Choroid plexus epithelial cell (primary cell): ENCODE data around the gene RFT1.

Experiments
- DNase-seq: peaks from one replicate; pipeline ENCODE4 v3.0.0-alpha.2; 2010; ENCODE audit warnings: low read depth
- H3K4me3 ChIP-seq: 2 replicates; pipeline ENCODE4 v1.5.1; 2011; ENCODE audit warnings: low read depth, mild to moderate bottlenecking, control low read depth, low read length, moderate library complexity
- TF ChIP-seq, protein P1 (sequence below): conservative IDR thresholded peaks from 2 replicates; pipeline ENCODE4 v1.5.1; 2011; ENCODE audit warnings: low read depth, mild to moderate bottlenecking, control low read depth, inconsistent platforms, low read length, moderate library complexity

The RFT1 gene

DNA sequence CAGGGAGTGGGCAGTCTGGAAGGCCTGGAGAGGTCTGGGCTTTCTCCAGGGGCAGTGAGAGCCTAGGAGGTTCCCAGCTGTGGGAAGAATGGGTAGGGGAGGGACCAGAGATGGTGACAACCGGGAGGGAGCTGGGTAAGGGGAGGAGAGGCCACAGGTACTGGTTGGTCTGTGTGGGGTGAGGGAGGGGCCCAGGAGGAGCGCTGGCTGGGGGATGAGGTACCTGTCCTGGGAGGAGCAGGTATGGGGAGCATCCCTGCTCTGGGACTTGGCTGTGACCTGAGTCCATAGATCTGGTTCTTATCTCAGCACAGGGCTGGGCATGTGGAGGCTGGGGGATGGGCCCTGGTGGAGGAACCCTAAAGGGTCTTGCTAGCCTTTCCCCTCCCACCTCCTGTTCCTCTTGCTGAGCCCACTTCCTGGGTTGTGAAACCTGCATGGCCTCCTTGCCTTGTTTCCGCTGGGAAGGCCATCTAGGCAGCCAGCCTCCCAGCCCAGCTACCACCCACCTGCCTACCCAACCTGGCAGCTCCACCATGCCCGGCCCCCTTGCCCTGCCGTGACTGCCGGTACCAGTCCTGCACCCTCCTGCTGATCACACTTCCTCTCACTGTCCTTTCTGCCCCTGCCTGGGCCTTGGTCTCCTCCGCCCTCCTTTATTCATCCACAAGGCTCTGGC is 41.7 kb upstream of the RFT1 start:
- DNase-seq = no peak
- H3K4me3 ChIP-seq = no peak overlapping the region
- TF ChIP-seq, protein P1, sequence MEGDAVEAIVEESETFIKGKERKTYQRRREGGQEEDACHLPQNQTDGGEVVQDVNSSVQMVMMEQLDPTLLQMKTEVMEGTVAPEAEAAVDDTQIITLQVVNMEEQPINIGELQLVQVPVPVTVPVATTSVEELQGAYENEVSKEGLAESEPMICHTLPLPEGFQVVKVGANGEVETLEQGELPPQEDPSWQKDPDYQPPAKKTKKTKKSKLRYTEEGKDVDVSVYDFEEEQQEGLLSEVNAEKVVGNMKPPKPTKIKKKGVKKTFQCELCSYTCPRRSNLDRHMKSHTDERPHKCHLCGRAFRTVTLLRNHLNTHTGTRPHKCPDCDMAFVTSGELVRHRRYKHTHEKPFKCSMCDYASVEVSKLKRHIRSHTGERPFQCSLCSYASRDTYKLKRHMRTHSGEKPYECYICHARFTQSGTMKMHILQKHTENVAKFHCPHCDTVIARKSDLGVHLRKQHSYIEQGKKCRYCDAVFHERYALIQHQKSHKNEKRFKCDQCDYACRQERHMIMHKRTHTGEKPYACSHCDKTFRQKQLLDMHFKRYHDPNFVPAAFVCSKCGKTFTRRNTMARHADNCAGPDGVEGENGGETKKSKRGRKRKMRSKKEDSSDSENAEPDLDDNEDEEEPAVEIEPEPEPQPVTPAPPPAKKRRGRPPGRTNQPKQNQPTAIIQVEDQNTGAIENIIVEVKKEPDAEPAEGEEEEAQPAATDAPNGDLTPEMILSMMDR = no peak

DNA sequence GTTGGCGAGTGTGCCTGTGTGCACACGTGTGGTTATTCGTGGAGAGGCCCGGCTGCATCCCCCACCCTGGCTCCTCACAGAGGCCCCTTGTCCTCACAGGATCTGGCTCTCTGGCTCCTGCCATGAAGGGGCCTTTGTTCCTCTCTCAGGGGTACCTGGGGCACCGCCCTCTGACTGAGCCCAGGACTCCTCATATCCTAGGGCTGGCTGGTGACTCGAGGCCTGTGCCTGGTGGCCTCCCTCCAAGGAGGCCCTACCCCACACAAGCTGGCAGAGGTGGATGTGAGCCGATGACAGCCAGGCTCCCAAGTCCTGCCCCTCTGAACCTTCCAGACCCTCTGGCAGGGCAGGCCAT is 40.8 kb upstream of the RFT1 start:
- TF ChIP-seq, protein P1 = no peak
- no peak for DNase-seq
- H3K4me3 ChIP-seq = no peak overlapping the region

DNA sequence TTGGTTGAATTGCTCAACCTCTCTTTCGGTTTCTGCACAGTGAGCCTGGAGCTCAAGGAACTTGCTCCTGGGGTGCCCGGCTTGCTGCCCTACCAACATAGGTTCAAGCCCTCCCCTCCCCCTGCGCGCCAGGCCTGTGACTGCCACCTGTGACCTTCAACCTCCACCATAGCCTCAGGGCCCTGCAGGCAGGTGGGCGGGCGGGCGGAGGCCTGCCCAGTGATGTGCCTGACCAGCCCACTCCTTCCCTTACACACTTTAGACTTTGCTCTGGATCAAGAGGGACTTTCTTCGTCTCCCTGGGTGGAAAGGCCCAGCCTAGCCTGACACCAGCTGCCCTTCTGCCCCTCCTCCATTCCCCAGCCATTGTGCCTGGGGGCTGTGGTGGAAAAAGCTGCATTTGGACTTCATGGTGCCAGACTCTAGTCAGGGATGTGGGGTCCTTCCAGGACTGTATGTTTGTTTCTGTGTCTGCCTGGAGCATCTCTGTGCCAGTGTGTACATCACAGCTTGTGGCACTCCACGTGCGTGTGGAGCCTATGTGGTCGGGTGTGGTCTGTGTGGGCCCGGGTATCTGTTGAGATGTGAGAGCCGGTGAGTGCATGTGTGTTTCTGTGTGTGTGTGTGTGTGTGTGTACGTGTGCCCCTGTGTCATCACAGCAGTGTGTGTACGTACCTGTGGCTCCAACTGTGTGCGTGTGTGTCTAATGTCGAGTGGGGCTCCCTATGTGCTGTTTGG is 40.3 kb upstream of the RFT1 start:
- H3K4me3 ChIP-seq = no peak overlapping the region
- TF ChIP-seq, protein P1 = no peak
- peak; percentile 31 for DNase-seq

DNA sequence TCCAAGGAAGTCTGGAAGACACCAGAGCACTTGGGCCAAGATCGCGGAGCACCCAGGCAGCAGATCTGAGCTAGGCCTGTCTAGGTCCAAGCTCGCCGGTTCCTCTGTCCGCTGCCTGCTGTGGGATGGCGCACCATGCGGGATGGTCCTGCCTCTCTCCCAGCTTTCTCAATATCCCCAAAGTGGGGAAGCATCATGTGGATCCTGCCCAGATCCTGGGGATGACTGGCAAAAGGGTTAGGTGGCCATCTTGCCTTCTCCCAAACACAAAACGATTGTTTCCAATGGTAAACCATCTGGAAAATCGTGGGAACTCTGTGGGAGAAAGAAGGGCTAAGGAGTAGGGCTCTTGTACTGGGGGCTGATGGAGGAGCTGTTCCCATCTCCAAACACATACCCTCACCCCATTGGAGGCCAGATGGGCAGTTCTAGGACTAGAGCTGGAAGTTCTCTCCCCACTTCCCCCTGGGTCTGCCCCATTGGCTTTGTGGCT is 39.6 kb upstream of the RFT1 start:
- H3K4me3 ChIP-seq = no peak overlapping the region
- DNase-seq = no peak
- TF ChIP-seq, protein P1 = no peak

DNA sequence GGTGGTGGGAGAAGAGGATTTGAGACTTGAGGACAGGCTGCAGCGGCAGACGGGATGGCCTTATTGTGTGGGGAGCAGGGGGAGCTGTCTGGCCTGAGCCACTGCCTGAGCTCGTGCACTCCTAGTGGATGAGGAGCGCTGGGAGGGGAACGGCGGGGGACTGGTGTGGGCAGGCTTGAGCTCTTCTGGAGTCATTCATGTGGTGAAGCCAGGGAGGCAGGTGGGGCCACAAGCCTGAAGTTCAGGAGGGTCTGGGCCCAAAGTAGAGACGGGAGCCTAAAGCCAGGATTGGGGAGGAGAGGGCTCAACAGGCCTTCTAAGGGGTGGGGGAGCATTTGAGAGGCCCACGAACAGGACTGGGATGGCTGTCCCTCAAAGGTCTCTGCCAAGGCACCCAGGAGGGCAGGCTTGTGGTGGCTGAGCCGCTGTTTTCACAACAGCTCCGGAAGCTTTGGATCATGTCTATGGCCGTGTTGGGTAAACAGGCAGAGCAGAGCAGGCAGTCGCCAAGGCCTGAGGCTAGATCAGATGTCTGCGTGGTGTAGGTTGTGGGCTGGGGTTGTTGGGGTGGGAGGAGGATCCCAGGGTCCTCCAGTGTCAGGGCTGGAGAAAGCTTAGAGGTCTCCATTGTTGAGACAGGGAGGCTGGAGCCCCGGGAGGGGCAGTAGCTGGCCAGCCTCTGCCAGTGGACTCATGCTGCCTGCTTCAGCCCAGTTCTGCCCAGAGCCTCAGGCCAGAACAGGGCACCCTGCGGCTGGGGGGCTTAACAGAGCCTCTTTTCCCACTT is 39.0 kb upstream of the RFT1 start:
- TF ChIP-seq, protein P1 = no peak
- DNase-seq = peak; percentile 41

DNA sequence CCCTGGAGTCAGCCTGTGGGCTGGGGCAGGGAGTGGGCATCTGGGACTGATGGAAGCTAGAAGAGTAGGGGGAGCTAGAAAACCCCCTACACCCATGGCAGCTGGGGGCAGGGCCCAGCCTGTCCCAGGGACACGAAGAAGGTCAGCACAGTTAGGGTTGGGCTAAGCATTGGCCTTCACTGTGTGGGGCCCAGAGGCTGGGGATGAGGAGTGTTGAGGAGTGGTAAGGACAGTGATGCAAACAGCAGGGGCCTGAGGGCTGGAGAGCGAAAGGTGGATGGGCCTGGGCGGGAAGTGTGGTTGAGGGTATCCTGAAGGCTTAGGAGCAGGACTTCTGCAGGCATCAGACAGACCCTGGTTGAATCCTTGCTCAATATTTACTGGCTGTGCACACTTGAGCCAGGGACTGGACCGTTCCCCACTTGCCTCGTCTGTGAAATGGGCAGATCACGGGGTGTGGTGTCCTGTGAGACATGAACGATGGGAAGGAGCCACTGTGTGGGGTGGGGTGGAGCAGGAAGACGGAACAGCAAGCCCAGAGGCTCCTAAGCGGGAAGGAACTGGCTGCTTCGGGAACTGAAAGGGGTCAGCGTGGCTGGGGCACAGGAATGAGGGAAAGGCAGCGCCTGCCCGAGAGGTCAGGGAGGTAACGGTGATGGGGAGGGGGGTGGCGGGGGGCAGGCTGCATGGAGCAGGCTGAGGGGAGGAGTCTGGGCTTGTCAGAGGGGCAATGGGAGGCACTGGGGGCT is 38.1 kb upstream of the RFT1 start:
- TF ChIP-seq, protein P1 = no peak
- no peak overlapping the region for H3K4me3 ChIP-seq
- no peak for DNase-seq

More for the DNA sequence above, 39.0 kb upstream of the RFT1 start:
- H3K4me3 ChIP-seq = no peak overlapping the region
